ENCODE data around the gene PLPP2. TPM values are rescaled to one million over a fixed set of nuclear protein-coding genes. Genes with fewer than 3 reads are reported as not detected.

Gene PLPP2
- total and polyA plus RNA-seq, 7 donors: 0.10 to 0.93 (median 0.30) TPM; not detected in 1

DNA sequence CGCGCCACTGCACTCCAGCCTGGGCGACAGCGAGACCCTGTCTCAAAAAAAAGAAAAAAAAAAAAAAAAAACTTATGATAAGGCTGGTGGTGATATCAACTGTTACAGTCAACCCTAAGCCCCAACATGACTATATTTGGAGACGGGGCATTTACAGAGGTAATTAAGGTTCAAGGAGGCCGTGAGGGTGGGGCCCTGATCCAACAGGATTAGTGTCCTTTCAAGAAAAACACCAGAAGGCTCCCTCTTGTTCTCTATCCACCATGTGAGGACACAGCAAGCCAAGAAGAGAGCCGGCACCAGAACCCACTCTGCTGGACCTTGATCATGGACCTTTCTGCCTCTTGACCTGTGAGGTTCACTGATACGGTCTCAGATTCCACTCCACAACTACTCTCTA is 39.3 kb upstream of the PLPP2 start:
- Histone ChIP-seq H3K4me1 (no peaks in the 10 kb centered on the region), H3K27me3 (ENCODE audit: insufficient read depth in 3 of 3, low read length in 2 of 3) (no peaks in the 10 kb centered on the region), H3K4me3 (no peak overlapping the region), H3K9me3 (no peaks in the 10 kb centered on the region), H3K27ac (no peak overlapping the region), H3K36me3 (ENCODE audit: insufficient read depth in 1 of 2, low read depth in 1 of 2) (peaks cover 7 to 84% of the 10 kb centered on the region in 2 donors)
- 98 to 100% (median 99%) methylated on average over 8 of the region's 8 CpGs for WGBS, 3 donors
- intact Hi-C loops (cut with DNase I): no loop called here
- no peak for DNase-seq
- ATAC-seq: no peak
- TF ChIP-seq CTCF (IDR thresholded peaks at IDR 0.05): no peak

DNA sequence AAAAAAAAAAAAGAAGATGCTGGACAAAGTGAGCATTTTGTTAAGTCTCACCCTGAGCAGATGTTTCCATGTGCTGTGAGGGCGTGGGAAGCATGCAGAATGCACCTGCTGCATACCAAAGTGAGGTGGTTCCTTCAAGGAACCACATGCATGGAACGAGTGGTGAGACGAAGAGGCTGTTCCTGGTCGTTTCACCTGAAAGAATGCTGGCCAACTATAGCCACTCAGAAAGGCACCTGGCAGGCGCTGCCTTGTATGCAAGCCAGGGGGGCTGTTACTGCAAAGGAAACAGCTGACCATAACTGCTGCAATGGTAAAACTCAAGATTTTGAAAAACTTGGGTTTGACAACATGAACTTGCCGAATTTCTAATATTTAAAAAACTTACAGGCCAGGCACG is 38.7 kb upstream of the PLPP2 start:
- H3K36me3 ChIP-seq (ENCODE audit: insufficient read depth in 1 of 2, low read depth in 1 of 2): peaks cover 7 to 86% of the 10 kb centered on the region in 2 donors
- TF ChIP-seq CTCF (IDR thresholded peaks at IDR 0.05): no peak
- H3K27ac ChIP-seq: no peak overlapping the region
- H3K9me3 ChIP-seq: no peaks in the 10 kb centered on the region
- no peak for DNase-seq
- intact Hi-C loops (cut with DNase I): no loop called here
- ATAC-seq: no peak
- no peaks in the 10 kb centered on the region for H3K4me1 ChIP-seq
- no peak overlapping the region for H3K4me3 ChIP-seq
- WGBS, 3 donors: 92 to 94% (median 94%) methylated on average over 7 of the region's 7 CpGs
- H3K27me3 ChIP-seq (ENCODE audit: insufficient read depth in 3 of 3, low read length in 2 of 3): no peaks in the 10 kb centered on the region

DNA sequence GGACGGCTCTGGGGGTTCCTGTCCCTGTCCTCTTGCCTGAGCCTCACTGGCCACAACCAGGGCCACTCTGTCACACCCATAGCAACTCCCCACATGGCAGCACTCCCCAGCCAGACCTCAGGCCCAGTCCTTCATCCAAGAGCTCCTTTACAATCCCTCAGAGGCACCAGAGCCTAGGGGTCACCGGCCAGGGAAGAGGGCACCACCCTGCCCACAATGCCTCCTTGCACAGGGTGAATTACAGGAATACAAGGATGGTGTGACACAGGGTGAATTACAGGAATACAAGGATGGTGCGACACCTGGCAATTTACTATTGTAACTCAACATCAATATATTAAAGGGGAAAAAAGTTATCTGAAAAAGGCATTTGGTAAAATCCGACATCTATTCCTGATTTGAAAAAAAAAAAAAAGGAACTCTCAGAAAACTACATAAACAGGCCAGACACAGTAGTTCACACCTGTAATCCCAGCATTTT is 36.9 kb upstream of the PLPP2 start:
- H3K4me1 ChIP-seq: no peaks in the 10 kb centered on the region
- intact Hi-C loops (cut with DNase I): no loop called here
- TF ChIP-seq CTCF (IDR thresholded peaks at IDR 0.05): no peak
- H3K4me3 ChIP-seq: no peak overlapping the region
- no peaks in the 10 kb centered on the region for H3K9me3 ChIP-seq
- WGBS, 3 donors: 85 to 100% (median 97%) methylated on average over 4 of the region's 4 CpGs
- no peaks in the 10 kb centered on the region for H3K27me3 ChIP-seq (ENCODE audit: insufficient read depth in 3 of 3, low read length in 2 of 3)
- no peak overlapping the region for H3K27ac ChIP-seq
- peaks cover 7 to 82% of the 10 kb centered on the region in 2 donors for H3K36me3 ChIP-seq (ENCODE audit: insufficient read depth in 1 of 2, low read depth in 1 of 2)
- DNase-seq (no peak), ATAC-seq (no peak)

GRCh38 chr19:327291-328024 is 36.3 kb upstream of the PLPP2 start:
- DNase-seq (no peak), ATAC-seq (no peak)
- intact Hi-C loops (cut with DNase I): no loop called here
- peaks cover 7 to 86% of the 10 kb centered on the region in 2 donors for H3K36me3 ChIP-seq (ENCODE audit: insufficient read depth in 1 of 2, low read depth in 1 of 2)
- no peaks in the 10 kb centered on the region for H3K27me3 ChIP-seq (ENCODE audit: insufficient read depth in 3 of 3, low read length in 2 of 3)
- WGBS, 3 donors: 96 to 99% (median 98%) methylated on average over 17 of the region's 17 CpGs
- TF ChIP-seq CTCF (IDR thresholded peaks at IDR 0.05): no peak
- no peaks in the 10 kb centered on the region for H3K4me1 ChIP-seq
- H3K9me3 ChIP-seq: no peaks in the 10 kb centered on the region
- H3K27ac ChIP-seq: no peak overlapping the region
- H3K4me3 ChIP-seq: no peak overlapping the region

DNA sequence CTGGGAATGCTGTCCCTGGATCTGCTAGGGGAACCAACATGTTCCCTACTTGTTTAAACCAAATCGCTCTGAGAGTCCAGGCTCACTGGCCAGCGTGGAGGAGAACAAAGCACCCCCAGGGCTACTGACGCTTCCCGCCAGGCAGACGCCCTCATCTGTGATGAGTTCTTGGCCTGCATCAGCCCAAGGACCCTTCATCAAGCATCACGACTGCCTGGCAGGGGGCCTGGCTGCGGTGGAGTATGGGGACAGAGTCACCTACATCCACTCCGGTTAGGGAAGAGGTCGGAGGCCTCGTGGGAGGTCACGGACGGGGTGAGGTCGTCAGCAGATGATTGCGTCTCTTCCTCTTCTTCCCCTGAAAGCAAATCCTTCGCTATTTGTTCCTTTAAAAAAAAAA is 35.7 kb upstream of the PLPP2 start:
- Histone ChIP-seq H3K9me3 (no peaks in the 10 kb centered on the region), H3K36me3 (ENCODE audit: insufficient read depth in 1 of 2, low read depth in 1 of 2) (peaks cover 7 to 85% of the 10 kb centered on the region in 2 donors), H3K27me3 (ENCODE audit: insufficient read depth in 3 of 3, low read length in 2 of 3) (no peaks in the 10 kb centered on the region), H3K4me1 (no peaks in the 10 kb centered on the region), H3K27ac (no peak overlapping the region), H3K4me3 (no peak overlapping the region)
- WGBS, 3 donors: 89 to 95% (median 92%) methylated on average over 15 of the region's 15 CpGs
- ATAC-seq: no peak
- intact Hi-C loops (cut with DNase I): no loop called here
- no peak for DNase-seq
- TF ChIP-seq CTCF (IDR thresholded peaks at IDR 0.05): no peak
